ENCODE data around the gene LAMC3.

DNA sequence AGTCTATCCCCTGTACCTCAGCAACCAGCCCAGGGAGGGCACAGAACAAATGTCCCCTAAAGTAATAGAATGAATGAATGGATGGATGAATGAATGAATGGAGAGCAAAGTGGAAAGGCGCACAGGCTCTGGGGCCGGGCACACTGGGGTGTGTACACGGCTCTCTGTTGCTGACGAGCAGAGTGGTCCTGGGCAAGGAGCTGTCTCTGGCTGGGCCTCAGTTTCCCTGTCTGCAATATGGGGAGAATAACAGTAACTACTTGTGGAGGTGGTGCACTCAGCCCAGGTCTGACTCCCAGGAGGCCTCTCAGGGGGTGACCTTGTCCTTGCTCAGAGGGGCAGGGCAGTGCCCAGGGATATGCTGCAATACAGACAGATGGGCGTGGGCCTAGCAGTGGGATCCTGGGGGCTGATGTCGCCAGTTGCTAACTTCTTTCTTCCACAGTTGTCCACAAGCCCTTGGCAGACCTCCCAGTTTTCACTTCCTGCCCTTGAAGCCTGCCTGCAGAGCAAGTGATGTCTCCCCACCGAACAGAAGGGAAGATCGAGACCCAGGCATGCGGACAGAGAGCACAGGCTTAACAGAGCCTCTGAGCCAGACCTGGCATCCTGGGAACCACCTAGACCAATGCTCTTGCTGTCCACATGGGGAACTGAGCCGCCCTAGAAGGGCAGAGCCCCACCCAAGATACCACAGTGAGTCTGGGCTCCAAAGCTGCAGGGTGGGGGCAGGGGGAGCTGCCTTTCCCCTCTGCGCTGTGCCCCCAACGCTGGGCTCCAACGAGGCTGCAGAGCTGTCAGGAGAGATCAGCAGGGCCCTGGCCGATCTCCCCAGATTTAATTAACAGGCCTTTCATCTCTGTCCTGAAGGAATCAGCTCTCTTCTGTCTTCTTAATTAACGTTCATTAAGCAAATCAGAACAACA is 13.6 kb upstream of the LAMC3 start:
- no peak for TF ChIP-seq HDGF (IDR thresholded peaks at IDR 0.05; ENCODE audit: borderline replicate concordance)
- TF ChIP-seq FOXM1 (IDR thresholded peaks at IDR 0.05; ENCODE audit: borderline replicate concordance) = no peak
- no peak for TF ChIP-seq SUZ12 (IDR thresholded peaks at IDR 0.05)

Data from HEK293T (cell line).